Colon (tissue), 2 donors: ENCODE results near the gene GPX5.

ENCODE experiments used
- FAIRE-seq: peaks from 2 replicates; lab custom pipeline; 2012; peaks lifted over from hg19 to GRCh38; lab: Jason Lieb, UNC
- donor health status: control.
- donor health status: control.

GPX5 gene

DNA sequence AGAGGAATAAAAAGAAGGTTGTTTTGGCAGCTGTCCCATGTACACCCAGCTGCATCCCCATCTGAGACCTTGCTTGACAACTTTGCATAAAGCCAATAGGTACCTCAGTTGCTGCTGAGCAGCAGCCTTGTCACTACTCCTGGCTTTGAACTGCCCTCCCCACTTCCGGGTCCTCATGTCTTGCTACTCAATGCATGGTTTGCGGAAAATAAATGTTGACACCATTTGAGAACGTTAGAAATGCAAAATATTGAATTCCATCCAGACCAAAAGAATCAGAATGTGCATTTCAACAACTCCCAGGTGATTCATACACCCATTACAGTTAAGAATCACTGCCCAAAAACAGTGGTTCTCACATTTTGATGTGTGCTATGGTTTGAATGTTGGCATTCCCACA, 32.9 kb downstream of the GPX5 start:
- no peak for FAIRE-seq

DNA sequence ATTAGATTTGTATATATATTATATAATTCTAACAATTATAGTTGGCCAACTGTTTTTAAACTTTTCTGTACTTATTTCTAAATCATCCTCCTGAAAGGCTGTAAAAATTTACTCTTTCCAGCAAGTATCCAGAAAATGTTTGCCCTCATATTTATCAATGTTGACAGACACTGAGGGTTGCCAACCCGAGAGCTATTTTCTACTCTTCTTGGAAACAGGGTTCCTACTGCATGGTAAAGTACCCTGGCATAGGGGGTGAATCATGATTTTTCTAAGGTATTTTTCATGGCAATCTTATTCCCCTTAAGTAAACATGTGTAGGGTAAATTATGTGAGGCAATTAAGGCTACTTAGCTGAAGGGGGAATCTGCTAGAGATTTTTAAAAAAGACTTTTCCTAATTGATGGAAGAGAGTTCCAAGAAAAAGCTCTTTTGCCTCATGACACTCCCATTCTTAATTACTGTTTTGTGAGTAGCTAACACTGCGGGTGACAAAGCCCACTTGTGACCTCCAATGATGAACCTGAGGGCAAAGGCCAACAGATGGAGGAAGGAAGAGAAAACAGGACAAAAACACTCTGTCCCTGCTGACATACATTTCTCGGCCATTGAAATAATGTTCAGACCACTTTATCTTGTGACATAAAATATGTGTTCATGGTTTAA, 37.9 kb downstream of the GPX5 start:
- no peak for FAIRE-seq

DNA sequence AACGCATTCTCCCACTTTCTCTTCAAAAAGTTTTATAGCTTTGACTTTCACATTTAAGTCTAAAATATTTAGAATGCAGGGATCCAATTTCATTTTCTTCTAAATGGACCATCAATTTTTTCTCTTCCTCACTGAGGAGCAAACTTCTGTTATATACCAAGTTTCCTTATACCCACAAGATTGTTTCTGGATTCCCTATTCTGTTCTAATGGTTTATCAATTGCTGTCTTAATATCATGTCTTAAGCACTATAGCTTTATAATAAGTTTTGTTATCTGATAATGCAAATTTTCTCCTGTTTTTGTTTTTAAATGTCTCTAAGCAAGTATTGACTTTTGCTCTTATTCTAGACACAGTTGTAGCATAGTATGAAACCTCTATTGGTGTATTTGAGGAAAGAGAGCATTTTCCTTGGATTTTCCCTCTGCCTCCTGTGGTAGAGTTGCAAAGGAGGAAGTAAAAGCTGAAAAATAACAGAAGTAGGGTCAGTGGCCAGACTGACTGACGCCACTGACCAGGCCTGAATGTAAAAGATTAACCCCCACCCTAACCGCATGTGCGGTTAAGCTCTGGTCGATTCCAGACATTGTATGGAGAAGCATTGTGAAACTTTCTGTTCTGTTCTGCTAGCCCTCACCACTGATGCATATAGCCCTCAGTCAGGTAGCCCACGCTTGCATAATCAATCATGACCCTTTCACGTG, 40.3 kb downstream of the GPX5 start:
- FAIRE-seq, result no peak

DNA sequence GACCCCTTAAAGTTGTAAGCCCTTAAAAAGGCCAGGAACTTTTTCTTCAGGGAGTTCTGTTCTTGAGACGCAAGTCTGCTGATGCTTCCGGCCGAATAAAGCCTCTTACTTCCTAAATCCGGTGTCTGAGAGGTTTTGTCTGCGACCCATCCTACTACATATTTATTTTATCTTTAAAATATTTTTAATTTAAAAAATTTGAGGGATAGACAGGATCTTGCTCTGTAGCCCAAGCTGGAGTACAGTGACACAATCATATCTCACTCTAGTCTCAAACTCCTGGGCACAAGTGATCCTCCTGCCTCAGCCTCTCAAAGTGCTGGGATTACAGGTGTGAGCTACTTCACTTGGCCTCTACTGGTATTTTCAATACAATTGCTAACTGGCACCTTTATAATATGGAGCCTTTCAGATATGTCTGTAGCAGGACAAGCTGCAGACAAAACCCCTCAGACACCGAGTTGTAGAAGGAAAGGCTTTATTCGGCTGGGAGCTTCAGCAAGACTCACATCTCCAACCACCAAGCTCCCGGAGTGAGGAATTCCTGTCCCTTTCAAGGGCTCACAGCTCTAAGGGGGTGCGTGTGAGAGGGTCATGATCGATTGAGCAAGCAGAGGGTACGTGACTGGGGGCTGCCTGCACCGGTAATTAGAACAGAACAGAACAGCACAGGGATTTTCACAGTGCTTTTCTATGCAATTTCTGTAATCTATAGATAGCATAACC, 41.0 kb downstream of the GPX5 start:
- FAIRE-seq, result no peak

DNA sequence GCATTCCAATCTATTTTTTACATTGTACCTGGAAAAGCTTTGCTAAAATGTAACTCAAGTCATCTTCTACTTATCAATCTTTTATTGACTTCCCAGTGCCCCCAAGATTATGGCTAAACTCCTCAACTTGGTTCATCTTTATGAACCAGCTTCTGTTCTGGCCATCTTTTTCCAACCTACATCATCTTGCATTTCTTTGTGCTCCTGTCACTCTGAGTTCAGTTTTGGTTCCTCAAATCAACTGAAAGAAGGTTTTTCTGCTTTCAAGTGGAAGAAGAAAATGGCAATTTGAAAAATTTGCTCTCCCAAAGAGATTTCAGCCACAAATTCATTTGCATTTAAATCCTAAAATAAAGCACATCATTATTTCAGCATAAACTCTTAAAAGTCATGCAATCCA, 41.8 kb downstream of the GPX5 start:
- no peak for FAIRE-seq

DNA sequence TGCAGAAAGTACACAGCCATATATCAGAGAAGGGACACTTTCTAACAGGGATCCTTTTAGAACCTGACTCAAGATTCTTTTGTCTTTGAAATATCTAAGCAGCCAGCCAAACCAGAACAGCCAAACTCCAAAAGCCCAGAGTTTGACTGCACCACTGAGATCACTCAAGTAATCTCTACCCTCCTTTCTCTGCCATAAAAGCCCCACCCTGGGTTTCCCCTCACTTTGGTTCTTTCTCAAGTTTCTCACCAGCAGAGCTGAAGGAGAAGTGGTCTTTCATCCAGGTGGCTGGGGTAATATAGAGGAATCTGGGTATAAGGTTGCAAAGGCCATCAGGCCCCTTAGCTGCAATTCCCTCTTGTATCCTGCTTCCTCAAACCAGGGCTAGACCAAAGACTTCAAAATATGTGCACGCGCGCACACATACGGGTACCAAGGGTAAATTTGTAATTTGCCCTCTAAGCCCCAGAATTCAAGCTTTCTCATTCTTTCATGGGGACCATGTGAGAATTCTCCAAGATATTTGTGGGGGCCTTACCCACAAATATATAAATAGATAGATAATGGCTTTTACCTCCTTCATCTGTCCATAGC, 42.9 kb downstream of the GPX5 start:
- FAIRE-seq, result no peak

DNA sequence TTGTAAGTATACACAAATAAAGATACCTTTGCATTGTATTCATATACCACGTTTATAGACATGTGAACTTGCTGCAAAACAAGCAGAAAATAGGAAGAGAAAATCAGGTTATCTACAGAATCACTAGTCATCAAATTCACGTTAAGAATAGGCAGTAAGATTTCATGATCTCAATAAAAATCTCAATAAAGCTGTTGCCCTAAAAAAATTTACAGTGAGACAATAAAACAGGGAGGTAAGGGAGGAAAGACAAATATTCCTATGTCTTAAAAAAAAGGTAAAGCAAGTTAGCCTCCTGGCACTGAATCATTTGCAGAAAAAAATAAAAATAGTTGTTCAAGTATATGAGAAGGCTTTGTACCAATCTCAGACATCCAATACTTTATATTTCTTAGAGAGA, 44.1 kb downstream of the GPX5 start:
- FAIRE-seq, result no peak

DNA sequence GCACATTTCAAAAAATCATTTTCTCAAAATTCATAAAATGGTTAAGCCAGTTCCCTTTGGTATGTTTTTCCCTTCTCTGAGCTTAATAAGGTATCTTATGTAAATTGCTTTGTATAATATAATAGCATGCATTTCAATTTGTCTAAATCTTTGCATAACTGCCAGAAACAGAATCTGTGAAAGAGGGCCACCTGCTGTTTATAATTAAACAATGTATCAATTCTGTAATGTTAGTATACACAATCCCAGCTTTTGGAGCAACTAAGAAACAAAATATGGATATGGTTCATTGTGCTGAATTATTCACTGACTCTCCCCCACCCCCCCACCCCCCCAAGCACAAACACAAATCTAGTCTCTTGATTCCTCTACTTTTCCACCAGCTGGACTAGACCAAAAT, 54.8 kb downstream of the GPX5 start:
- no peak for FAIRE-seq

DNA sequence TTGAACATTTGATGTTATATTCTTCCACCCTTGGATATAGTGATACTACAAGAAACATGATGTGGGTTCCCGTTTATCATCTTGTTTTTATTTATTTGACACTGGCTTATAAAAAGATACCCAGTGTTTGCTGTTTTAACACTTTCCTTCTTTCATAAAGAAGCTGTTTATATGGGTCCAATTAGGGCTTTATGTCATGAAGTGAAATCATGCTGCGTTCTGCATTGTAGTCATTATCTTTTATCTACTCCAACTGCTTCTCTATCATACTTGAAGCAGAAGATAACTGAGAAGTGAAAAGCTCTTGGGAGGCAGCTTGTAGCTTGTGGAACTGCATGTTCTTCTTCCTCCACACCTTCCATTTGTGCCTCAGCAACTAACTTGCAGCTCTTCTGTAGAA, 57.8 kb downstream of the GPX5 start:
- FAIRE-seq, result no peak
